Neural cell (in vitro differentiated cells): ENCODE data around the gene SLC24A3. TPM values are rescaled to one million over a fixed set of nuclear protein-coding genes. Genes with fewer than 3 reads are reported as not detected.

ENCODE experiments used
- H2AFZ ChIP-seq: fragments of 200-600, 300-800 bp; sonication (generic), shearing (Covaris generic); 2 replicates; pipeline ENCODE4 v1.6.0; 2014; ENCODE audit warnings: low read depth, mild to moderate bottlenecking, antibody characterized with exemption, low read length, moderate library complexity
- H3F3A ChIP-seq: fragments of 200-600 bp; shearing (Covaris generic); 2 replicates; pipeline ENCODE4 v1.6.1; 2016; ENCODE audit warnings: mild to moderate bottlenecking, moderate library complexity, mixed read lengths, antibody characterized with exemption, low read length; ENCODE audit not compliant: insufficient read depth, poor library complexity, severe bottlenecking
- H3K27ac ChIP-seq: fragments of 200-600, 300-800 bp; sonication (generic), shearing (Covaris generic); 2 replicates; pipeline ENCODE4 v1.5.1; 2014; ENCODE audit warnings: mild to moderate bottlenecking, low read length, moderate library complexity
- H3K27me3 ChIP-seq: fragments of 300-800, 200-600 bp; sonication (generic), shearing (Covaris generic); 2 replicates; pipeline ENCODE4 v1.6.0; 2014; ENCODE audit warnings: mild to moderate bottlenecking, low read depth, low read length, moderate library complexity; ENCODE audit not compliant: insufficient read depth
- H3K36me3 ChIP-seq: fragments of 300-800, 200-600 bp; sonication (generic), shearing (Covaris generic); 2 replicates; pipeline ENCODE4 v1.5.1; 2014; ENCODE audit warnings: mild to moderate bottlenecking, antibody characterized with exemption, low read length, moderate library complexity; ENCODE audit not compliant: insufficient read depth
- H3K4me2 ChIP-seq: fragments of 300-800, 200-600 bp; sonication (generic), shearing (Covaris generic); 2 replicates; pipeline ENCODE4 v1.6.0; 2014; ENCODE audit warnings: mild to moderate bottlenecking, low read length
- H3K4me3 ChIP-seq: fragments of 300-800, 200-600 bp; sonication (generic), shearing (Covaris generic); 2 replicates; pipeline ENCODE4 v1.5.1; 2014; ENCODE audit warnings: mild to moderate bottlenecking, low read length, moderate library complexity
- H3K79me2 ChIP-seq: fragments of 200-600 bp; shearing (Covaris generic); replicated peaks from 2 replicates; pipeline ENCODE4 v1.6.0; 2014; ENCODE audit warnings: mild to moderate bottlenecking, low read length, moderate library complexity; ENCODE audit not compliant: insufficient read depth
- H3K9ac ChIP-seq: fragments of 300-800, 200-600 bp; sonication (generic), shearing (Covaris generic); 2 replicates; pipeline ENCODE4 v1.6.1; 2016; ENCODE audit warnings: mild to moderate bottlenecking, low read length, mixed read lengths
- H3K9me2 ChIP-seq: fragments of 200-600 bp; shearing (Covaris generic); 2 replicates; pipeline ENCODE4 v1.6.1; 2016; ENCODE audit warnings: mild to moderate bottlenecking, low read length, mixed read lengths; ENCODE audit not compliant: insufficient read depth
- H3K9me3 ChIP-seq: fragments of 200-600, 300-800 bp; sonication (generic), shearing (Covaris generic); 2 replicates; pipeline ENCODE4 v1.6.1; 2016; ENCODE audit warnings: mild to moderate bottlenecking, mixed run types, low read length, moderate library complexity, mixed read lengths
- H4K20me1 ChIP-seq: fragments of 200-600 bp; shearing (Covaris generic); 2 replicates; pipeline ENCODE4 v1.6.1; 2016; ENCODE audit warnings: mild to moderate bottlenecking, mixed run types; ENCODE audit not compliant: insufficient read depth
- EP300 ChIP-seq: fragments of 450-650 bp; conservative IDR thresholded peaks from 2 replicates; pipeline ENCODE4 v1.6.1; 2014; ENCODE audit warnings: antibody characterized with exemption, mild to moderate bottlenecking, moderate library complexity; ENCODE audit not compliant: poor library complexity, severe bottlenecking
- EZH2 ChIP-seq: fragments of 200-600, 300-800 bp; shearing (Covaris generic), sonication (generic); IDR thresholded peaks from 2 replicates; pipeline ENCODE4 v1.6.1; 2014; ENCODE audit warnings: antibody characterized with exemption, low read length, borderline replicate concordance, mild to moderate bottlenecking; ENCODE audit not compliant: insufficient read depth, poor library complexity, severe bottlenecking
- MXI1 ChIP-seq: fragments of 450-650 bp; conservative IDR thresholded peaks from 2 replicates; pipeline ENCODE4 v1.6.1; 2014; ENCODE audit warnings: antibody characterized with exemption, mild to moderate bottlenecking; ENCODE audit not compliant: poor library complexity, severe bottlenecking
- POLR2AphosphoS5 ChIP-seq: IDR thresholded peaks from 2 replicates; pipeline ENCODE4 v1.6.1; 2012
- RAD21 ChIP-seq: fragments of 450-650 bp; conservative IDR thresholded peaks from 2 replicates; pipeline ENCODE4 v1.6.1; 2014; ENCODE audit warnings: antibody characterized with exemption, mild to moderate bottlenecking, moderate library complexity
- SMC3 ChIP-seq: fragments of 450-650 bp; conservative IDR thresholded peaks from 2 replicates; pipeline ENCODE4 v1.6.1; 2014; ENCODE audit warnings: antibody characterized with exemption, mild to moderate bottlenecking, moderate library complexity; ENCODE audit not compliant: poor library complexity
- TAF1 ChIP-seq: IDR thresholded peaks from 2 replicates; pipeline ENCODE4 v1.6.1; 2012; ENCODE audit warnings: low read depth
- polyA plus RNA-seq: library from polyadenylated mRNA; depleted of rRNA; stranded (reverse); fragments of >200 nt; gene quantifications from 2 replicates; pipeline ENCODE4 v1.2.3, GENCODE V29; 2014
- TF ChIP-seq, protein P1 (sequence below): fragments of 450-650 bp; IDR thresholded peaks from 2 replicates; pipeline ENCODE4 v1.5.1; 2014; ENCODE audit warnings: antibody characterized with exemption, mild to moderate bottlenecking, moderate library complexity; ENCODE audit not compliant: poor library complexity, severe bottlenecking
- TF ChIP-seq, protein P2 (sequence below): IDR thresholded peaks from 2 replicates; pipeline ENCODE4 v1.6.1; 2012; ENCODE audit warnings: borderline replicate concordance

The SLC24A3 gene
- polyA plus RNA-seq, 1 donor from 2014 or later: 6.5 TPM

DNA sequence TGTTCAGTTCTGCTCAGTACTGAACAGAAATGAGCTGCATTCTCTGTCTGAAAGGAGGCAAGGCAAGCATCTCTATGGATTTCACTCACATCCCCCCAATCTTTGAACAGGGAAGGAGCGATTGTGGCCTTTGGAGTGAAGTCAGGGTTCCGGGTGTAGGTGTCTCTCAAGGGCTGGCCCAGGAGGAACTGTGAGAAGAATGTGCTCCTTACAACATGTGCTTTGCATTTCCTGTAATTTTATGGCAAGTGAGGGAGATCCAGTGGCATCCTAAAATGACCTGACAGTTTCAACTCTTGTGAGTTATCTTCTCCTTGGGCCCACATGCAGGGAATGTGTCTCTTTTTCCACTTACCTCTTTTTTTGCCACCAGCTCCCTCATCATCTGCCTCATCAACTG, 482.6 kb downstream of the SLC24A3 start (continued):
- TF ChIP-seq EZH2 (no peak), SMC3 (no peak)

DNA sequence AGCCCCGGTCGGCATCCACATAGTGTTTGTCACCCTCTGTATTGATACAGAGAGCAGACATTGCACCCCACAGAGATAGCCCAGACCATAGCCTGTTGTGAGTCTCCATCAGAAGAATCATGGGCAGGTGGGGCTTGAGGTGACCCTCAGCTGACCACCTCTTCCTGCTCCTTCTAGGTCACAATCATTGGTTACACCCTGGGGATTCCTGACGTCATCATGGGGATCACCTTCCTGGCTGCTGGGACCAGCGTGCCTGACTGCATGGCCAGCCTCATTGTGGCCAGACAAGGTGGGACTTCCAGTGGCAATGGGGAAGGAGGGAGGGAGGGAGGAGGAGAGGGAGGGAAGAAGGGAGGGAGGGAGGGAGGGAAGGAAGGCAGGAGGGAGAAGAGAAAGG, 484.2 kb downstream of the SLC24A3 start:
- no peak overlapping the region for H3K4me2 ChIP-seq
- H3K36me3 ChIP-seq: no peaks in the 10 kb centered on the region
- H2AFZ ChIP-seq: no peak overlapping the region
- H3K27ac ChIP-seq: no peak overlapping the region
- H3K27me3 ChIP-seq: no peaks in the 10 kb centered on the region
- no peak overlapping the region for H3K9ac ChIP-seq
- TF ChIP-seq, protein P1, sequence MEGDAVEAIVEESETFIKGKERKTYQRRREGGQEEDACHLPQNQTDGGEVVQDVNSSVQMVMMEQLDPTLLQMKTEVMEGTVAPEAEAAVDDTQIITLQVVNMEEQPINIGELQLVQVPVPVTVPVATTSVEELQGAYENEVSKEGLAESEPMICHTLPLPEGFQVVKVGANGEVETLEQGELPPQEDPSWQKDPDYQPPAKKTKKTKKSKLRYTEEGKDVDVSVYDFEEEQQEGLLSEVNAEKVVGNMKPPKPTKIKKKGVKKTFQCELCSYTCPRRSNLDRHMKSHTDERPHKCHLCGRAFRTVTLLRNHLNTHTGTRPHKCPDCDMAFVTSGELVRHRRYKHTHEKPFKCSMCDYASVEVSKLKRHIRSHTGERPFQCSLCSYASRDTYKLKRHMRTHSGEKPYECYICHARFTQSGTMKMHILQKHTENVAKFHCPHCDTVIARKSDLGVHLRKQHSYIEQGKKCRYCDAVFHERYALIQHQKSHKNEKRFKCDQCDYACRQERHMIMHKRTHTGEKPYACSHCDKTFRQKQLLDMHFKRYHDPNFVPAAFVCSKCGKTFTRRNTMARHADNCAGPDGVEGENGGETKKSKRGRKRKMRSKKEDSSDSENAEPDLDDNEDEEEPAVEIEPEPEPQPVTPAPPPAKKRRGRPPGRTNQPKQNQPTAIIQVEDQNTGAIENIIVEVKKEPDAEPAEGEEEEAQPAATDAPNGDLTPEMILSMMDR: no peak
- TF ChIP-seq POLR2AphosphoS5 (no peak), TAF1 (no peak), MXI1 (no peak)
- H3K4me3 ChIP-seq: no peak overlapping the region
- no peaks in the 10 kb centered on the region for H3F3A ChIP-seq
- H3K79me2 ChIP-seq: no peaks in the 10 kb centered on the region
- no peaks in the 10 kb centered on the region for H3K9me3 ChIP-seq
- no peaks in the 10 kb centered on the region for H3K9me2 ChIP-seq
- H4K20me1 ChIP-seq: no peaks in the 10 kb centered on the region

DNA sequence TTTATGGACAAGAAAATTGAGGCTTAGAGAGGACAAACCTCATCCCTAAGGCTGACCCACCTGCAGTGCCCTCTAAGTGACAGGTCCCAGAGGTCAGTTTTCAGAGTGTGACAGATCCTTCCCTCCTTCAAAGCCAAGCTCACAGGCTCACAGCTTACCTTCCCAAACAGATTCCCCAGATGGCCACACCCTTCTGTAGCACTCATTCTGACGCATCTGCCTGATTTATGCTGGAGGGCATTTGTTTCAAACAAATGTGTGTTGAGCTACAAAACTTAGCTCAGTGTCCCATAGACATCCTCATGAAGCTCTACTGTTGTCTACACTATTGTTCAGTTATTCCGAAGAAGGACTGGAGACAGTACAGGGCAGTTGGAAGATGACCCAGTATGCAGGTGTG, 485.0 kb downstream of the SLC24A3 start:
- H3K9me2 ChIP-seq: no peaks in the 10 kb centered on the region
- no peak overlapping the region for H3K4me3 ChIP-seq
- no peak overlapping the region for H2AFZ ChIP-seq
- TF ChIP-seq MXI1 (no peak), EP300 (no peak), POLR2AphosphoS5 (no peak), EZH2 (no peak), SMC3 (no peak), RAD21 (no peak)
- H3K4me2 ChIP-seq: no peak overlapping the region
- no peaks in the 10 kb centered on the region for H3K27me3 ChIP-seq
- H4K20me1 ChIP-seq: no peaks in the 10 kb centered on the region
- no peaks in the 10 kb centered on the region for H3K79me2 ChIP-seq
- H3F3A ChIP-seq: no peaks in the 10 kb centered on the region
- no peak overlapping the region for H3K27ac ChIP-seq
- H3K9ac ChIP-seq: no peak overlapping the region
- H3K9me3 ChIP-seq: no peaks in the 10 kb centered on the region
- no peaks in the 10 kb centered on the region for H3K36me3 ChIP-seq

DNA sequence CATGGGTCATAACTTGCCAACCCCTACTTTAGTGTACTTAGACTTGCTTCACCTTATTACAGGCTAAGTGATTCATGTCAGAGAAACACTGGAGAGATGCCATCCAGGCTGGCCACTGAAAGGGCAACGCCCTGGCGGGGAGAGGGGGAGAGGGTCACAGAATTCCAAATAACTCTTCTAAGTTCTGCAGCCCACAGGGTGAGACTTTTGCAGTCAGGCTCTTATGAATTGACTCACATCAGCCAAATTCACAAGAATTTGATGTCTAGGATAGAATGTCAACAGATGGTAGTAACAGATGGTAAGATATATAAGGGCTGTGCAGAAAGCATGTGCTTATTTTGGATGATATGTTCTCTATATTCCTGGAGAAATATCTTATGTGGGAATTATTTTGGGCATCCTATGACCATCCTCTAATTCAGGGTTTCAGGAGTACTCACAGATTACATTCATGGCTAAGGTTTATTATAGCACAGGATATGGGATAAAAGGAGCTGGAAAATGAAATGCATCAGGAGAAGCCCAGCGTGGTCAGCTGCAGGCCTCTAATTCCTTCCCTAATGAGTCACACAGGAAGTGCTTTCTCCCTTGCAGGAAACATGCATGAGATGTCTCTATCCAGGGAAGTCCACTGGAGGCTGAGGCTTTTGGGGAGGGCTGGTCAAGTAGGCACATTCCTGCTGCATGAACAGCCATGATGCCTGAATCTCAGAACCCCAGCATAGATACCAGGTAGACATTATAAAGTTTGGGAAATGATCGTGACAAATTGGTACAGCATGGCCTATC, 486.9 kb downstream of the SLC24A3 start:
- no peaks in the 10 kb centered on the region for H3K36me3 ChIP-seq
- H3K27me3 ChIP-seq: no peaks in the 10 kb centered on the region
- H3K27ac ChIP-seq: no peak overlapping the region
- TF ChIP-seq, protein P1: no peak
- TF ChIP-seq EZH2 (no peak), SMC3 (no peak), EP300 (no peak), POLR2AphosphoS5 (no peak), MXI1 (no peak), TAF1 (no peak), RAD21 (no peak)
- TF ChIP-seq, protein P2, sequence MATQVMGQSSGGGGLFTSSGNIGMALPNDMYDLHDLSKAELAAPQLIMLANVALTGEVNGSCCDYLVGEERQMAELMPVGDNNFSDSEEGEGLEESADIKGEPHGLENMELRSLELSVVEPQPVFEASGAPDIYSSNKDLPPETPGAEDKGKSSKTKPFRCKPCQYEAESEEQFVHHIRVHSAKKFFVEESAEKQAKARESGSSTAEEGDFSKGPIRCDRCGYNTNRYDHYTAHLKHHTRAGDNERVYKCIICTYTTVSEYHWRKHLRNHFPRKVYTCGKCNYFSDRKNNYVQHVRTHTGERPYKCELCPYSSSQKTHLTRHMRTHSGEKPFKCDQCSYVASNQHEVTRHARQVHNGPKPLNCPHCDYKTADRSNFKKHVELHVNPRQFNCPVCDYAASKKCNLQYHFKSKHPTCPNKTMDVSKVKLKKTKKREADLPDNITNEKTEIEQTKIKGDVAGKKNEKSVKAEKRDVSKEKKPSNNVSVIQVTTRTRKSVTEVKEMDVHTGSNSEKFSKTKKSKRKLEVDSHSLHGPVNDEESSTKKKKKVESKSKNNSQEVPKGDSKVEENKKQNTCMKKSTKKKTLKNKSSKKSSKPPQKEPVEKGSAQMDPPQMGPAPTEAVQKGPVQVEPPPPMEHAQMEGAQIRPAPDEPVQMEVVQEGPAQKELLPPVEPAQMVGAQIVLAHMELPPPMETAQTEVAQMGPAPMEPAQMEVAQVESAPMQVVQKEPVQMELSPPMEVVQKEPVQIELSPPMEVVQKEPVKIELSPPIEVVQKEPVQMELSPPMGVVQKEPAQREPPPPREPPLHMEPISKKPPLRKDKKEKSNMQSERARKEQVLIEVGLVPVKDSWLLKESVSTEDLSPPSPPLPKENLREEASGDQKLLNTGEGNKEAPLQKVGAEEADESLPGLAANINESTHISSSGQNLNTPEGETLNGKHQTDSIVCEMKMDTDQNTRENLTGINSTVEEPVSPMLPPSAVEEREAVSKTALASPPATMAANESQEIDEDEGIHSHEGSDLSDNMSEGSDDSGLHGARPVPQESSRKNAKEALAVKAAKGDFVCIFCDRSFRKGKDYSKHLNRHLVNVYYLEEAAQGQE: no peak
- no peaks in the 10 kb centered on the region for H3K79me2 ChIP-seq
- H3K4me2 ChIP-seq: no peak overlapping the region
- no peak overlapping the region for H2AFZ ChIP-seq
- H3K9ac ChIP-seq: no peak overlapping the region
- H3K4me3 ChIP-seq: no peak overlapping the region
- H3K9me2 ChIP-seq: no peaks in the 10 kb centered on the region
- H3K9me3 ChIP-seq: no peaks in the 10 kb centered on the region
- H3F3A ChIP-seq: no peaks in the 10 kb centered on the region
- no peaks in the 10 kb centered on the region for H4K20me1 ChIP-seq
